K562 (cell line): ENCODE measurements around the gene ACTC1. TPM values are rescaled to one million over a fixed set of nuclear protein-coding genes. Genes with fewer than 3 reads are reported as not detected.

Source experiments
- ATF3 ChIP-seq, 2 experiments: fragments of 450-650 bp in 1 of 2; sonication (generic) in 1 of 2; formaldehyde crosslinking in 1 of 2; IDR thresholded peaks in 1 of 2; conservative IDR thresholded peaks in 1 of 2; 2 replicates each; pipeline versions ENCODE4 v1.6.1 to v1.8.1; 2016 to 2023; ENCODE audit warnings: mild to moderate bottlenecking in 2 of 2, moderate library complexity in 2 of 2, inconsistent platforms in 1 of 2, missing genetic modification reagents in 1 of 2
- CC2D1A ChIP-seq: fragments of 450-650 bp; IDR thresholded peaks from 2 replicates; pipeline ENCODE4 v1.6.1; 2017; ENCODE audit warnings: mild to moderate bottlenecking
- CEBPB ChIP-seq: fragments of 450-650 bp; IDR thresholded peaks from 2 replicates; pipeline ENCODE4 v1.6.1; 2016; ENCODE audit warnings: missing genetic modification characterization, missing compliant biosample characterization
- CEBPZ ChIP-seq: fragments of 150-350 bp; IDR thresholded peaks from 2 replicates; pipeline ENCODE4 v1.6.1; 2014; ENCODE audit warnings: low read depth, mild to moderate bottlenecking, low read length, borderline replicate concordance
- CHD4 ChIP-seq: fragments of 200-600 bp; sonication (generic); IDR thresholded peaks from 3 replicates; pipeline ENCODE4 v1.6.1; 2012; ENCODE audit warnings: low read depth, mild to moderate bottlenecking, mixed read lengths, low read length, inconsistent platforms; ENCODE audit not compliant: insufficient read depth, insufficient replicate concordance, poor library complexity, severe bottlenecking
- DLX4 ChIP-seq: fragments of 250-450 bp; sonication (Bioruptor Pico); IDR thresholded peaks from 2 replicates; pipeline ENCODE4 v1.6.1; 2021; ENCODE audit warnings: mild to moderate bottlenecking
- EHMT2 ChIP-seq: fragments of 450-650 bp; IDR thresholded peaks from 2 replicates; pipeline ENCODE4 v1.6.1; 2018; ENCODE audit warnings: antibody characterized with exemption
- ETV5 ChIP-seq: sonication (generic); formaldehyde crosslinking; IDR thresholded peaks from 2 replicates; pipeline ENCODE4 v1.4.0; 2020; ENCODE audit warnings: low read depth, mild to moderate bottlenecking, missing genetic modification reagents
- FOSL1 ChIP-seq: fragments of 200-800 bp; sonication (Bioruptor generic); conservative IDR thresholded peaks from 2 replicates; pipeline ENCODE4 v1.6.1; 2016; ENCODE audit warnings: missing genetic modification characterization, missing compliant biosample characterization
- GTF2A2 ChIP-seq: IDR thresholded peaks from 2 replicates; pipeline ENCODE4 v1.6.1; 2016; ENCODE audit warnings: mild to moderate bottlenecking, missing genetic modification characterization, missing compliant biosample characterization
- HMBOX1 ChIP-seq: sonication (generic); IDR thresholded peaks from 2 replicates; pipeline ENCODE4 v1.6.1; 2016
- JUND ChIP-seq, 2 experiments: IDR thresholded peaks; 2 replicates in 1 of 2; 3 replicates in 1 of 2; pipeline ENCODE4 v1.6.1; 2011; ENCODE audit warnings: borderline replicate concordance in 2 of 2, low read depth in 2 of 2, low read length in 2 of 2, improper control_type of control experiment in 1 of 2, missing biosample characterization in 1 of 2, missing genetic modification characterization in 1 of 2, missing genetic modification reagents in 1 of 2
- MCM5 ChIP-seq: fragments of 450-650 bp; IDR thresholded peaks from 2 replicates; pipeline ENCODE4 v1.6.1; 2016; ENCODE audit warnings: low read depth
- NCOA2 ChIP-seq, 2 experiments: fragments of 450-650 bp; IDR thresholded peaks; 2 replicates each; pipeline ENCODE4 v1.6.1; 2018; ENCODE audit warnings: mild to moderate bottlenecking in 2 of 2, moderate library complexity in 1 of 2; ENCODE audit not compliant: partially characterized antibody in 2 of 2
- NCOR1 ChIP-seq: fragments of 450-650 bp; IDR thresholded peaks from 2 replicates; pipeline ENCODE4 v1.6.1; 2016; ENCODE audit warnings: mild to moderate bottlenecking, moderate library complexity
- NFE2 ChIP-seq: IDR thresholded peaks from 2 replicates; pipeline ENCODE4 v1.6.1; 2014; ENCODE audit warnings: antibody characterized with exemption, low read depth
- SRF ChIP-seq, 2 experiments: fragments of 250-450, 450-650 bp in 1 of 2; sonication (Bioruptor Pico) in 1 of 2; sonication (generic) in 1 of 2; formaldehyde crosslinking; IDR thresholded peaks; 2 replicates each; pipeline versions ENCODE4 v1.5.0 to v1.5.1; 2020 to 2022; ENCODE audit warnings: mild to moderate bottlenecking in 1 of 2, missing genetic modification reagents in 1 of 2
- ZNF217 ChIP-seq: sonication (generic); formaldehyde crosslinking; IDR thresholded peaks from 2 replicates; pipeline ENCODE4 v1.8.0; 2022; ENCODE audit warnings: mild to moderate bottlenecking, missing genetic modification reagents
- ZNF740 ChIP-seq, 3 experiments: fragments of 200-800 bp in 1 of 3; sonication (Bioruptor generic) in 1 of 3; sonication (generic) in 1 of 3; formaldehyde crosslinking in 1 of 3; IDR thresholded peaks; 2 replicates each; pipeline versions ENCODE4 v1.6.1 to v1.8.0; 2016 to 2022; ENCODE audit warnings: mild to moderate bottlenecking in 2 of 3, missing compliant biosample characterization in 2 of 3, missing genetic modification characterization in 2 of 3, missing genetic modification reagents in 1 of 3
- polyA plus RNA-seq, 8 experiments: library from polyadenylated mRNA; depleted of rRNA in 4 of 8; stranded (reverse) in 5 of 8; unstranded in 3 of 8; fragments of >200 nt; fragmentation: Nextera tagmentation in 2 of 8; fragmentation: Illumina TruSeq in 1 of 8; extraction: Ambion mirVana in 2 of 8; extraction: Trizol in 1 of 8; gene quantifications; 2 replicates each; pipeline versions ENCODE4 v1.2.1 to v1.2.3, GENCODE V29; 2011 to 2014; ENCODE audit warnings: inconsistent platforms in 1 of 8, missing spikeins in 1 of 8
- total RNA-seq, 7 experiments: library from RNA; depleted of rRNA in 6 of 7; stranded (reverse); fragments of >200 nt in 6 of 7; fragmentation: Illumina TruSeq in 2 of 7; extraction: Trizol in 2 of 7; gene quantifications; 2 replicates each; pipeline versions ENCODE4 v1.2.1 to v1.2.3, GENCODE V29; 2011 to 2021; ENCODE audit warnings: low replicate concordance in 1 of 7

ACTC1 gene
- total and polyA plus RNA-seq, 9 of the 15 experiments (the other 6 are each of a cell fraction or from before 2014, with no cell fraction given) = 0.08 to 0.84 (median 0.17) TPM; not detected in 3

- TF ChIP-seq ATF3 (IDR thresholded peaks at IDR 0.05) = peak; percentile 58
- TF ChIP-seq ATF3 (CRISPR knock-in tag; conservative IDR thresholded peaks at IDR 0.05) = no peak
- no peak for TF ChIP-seq GTF2A2 (tag)
- peak; percentile 47; the same call in 1 of the 2 replicates for TF ChIP-seq JUND (IDR thresholded peaks at IDR 0.05; ENCODE audit: borderline replicate concordance, low read depth, low read length)
- TF ChIP-seq JUND (tag; IDR thresholded peaks at IDR 0.05; ENCODE audit: borderline replicate concordance, low read depth, low read length) = peak; percentile 35; the same call in 1 of the 3 replicates
- no peak for TF ChIP-seq MCM5
- no peak for TF ChIP-seq ETV5 (CRISPR knock-in tag)
- no peak for TF ChIP-seq CEBPB
- TF ChIP-seq CEBPZ = no peak
- TF ChIP-seq NFE2 = peak; percentile 42; the same call in 1 of the 2 replicates
- TF ChIP-seq NCOA2 (IDR thresholded peaks at IDR 0.05; ENCODE audit: partially characterized antibody in 2 of 2) = no peak
- TF ChIP-seq DLX4 (CRISPR knock-in tag) = no peak
- no peak for TF ChIP-seq CHD4
- no peak for TF ChIP-seq ZNF217 (CRISPR knock-in tag)
- peak; percentile 49; the same call in 1 of the 2 replicates for TF ChIP-seq EHMT2
- no peak for TF ChIP-seq HMBOX1
- TF ChIP-seq FOSL1 = peak; percentile 67; the same call in 1 of the 2 replicates
- no peak for TF ChIP-seq SRF (CRISPR knock-in tag; IDR thresholded peaks at IDR 0.05)
- no peak for TF ChIP-seq ZNF740 (CRISPR knock-in tag; IDR thresholded peaks at IDR 0.05)
- no peak for TF ChIP-seq ZNF740 (tag; IDR thresholded peaks at IDR 0.05)
- TF ChIP-seq CC2D1A = no peak
- no peak for TF ChIP-seq NCOR1
These were observed 42.1 kb upstream of the ACTC1 start (continued) for GRCh38 chr15:34837246-34838016.
